Left hindlimb (tissue), 1 donor: ENCODE measurements around the gene RPS23.
"Not testable (repeated sequence)": the region's sequence is repeated elsewhere in the genome, so short reads cannot be mapped to it uniquely, and the experiment has no call there.

Experiments
- DNase-seq: peaks from one replicate; pipeline ENCODE4 v3.0.0-alpha.2; 2018

RPS23 gene

GRCh38 chr5:82287625-82288024, 9.5 kb upstream of the RPS23 start:
- no peak for DNase-seq

GRCh38 chr5:82285206-82285605, 7.1 kb upstream of the RPS23 start:
- no peak for DNase-seq

GRCh38 chr5:82283893-82284292, 5.7 kb upstream of the RPS23 start:
- DNase-seq = no peak

GRCh38 chr5:82278711-82279370, 687 bp upstream of the RPS23 start:
- no peak for DNase-seq

GRCh38 chr5:82277613-82277986, 554 bp downstream of the RPS23 start:
- no peak for DNase-seq

- no peak for DNase-seq
Measured at GRCh38 chr5:82276800-82277612, 1.1 kb downstream of the RPS23 start.

GRCh38 chr5:82275216-82275664, 2.9 kb downstream of the RPS23 start:
- DNase-seq = no peak

- DNase-seq = no peak
Measured at GRCh38 chr5:82274343-82275211, 3.6 kb downstream of the RPS23 start.

GRCh38 chr5:82273426-82273825, 4.7 kb downstream of the RPS23 start:
- DNase-seq = not testable (repeated sequence)

- not testable (repeated sequence) for DNase-seq
Measured at GRCh38 chr5:82272571-82273356, 5.4 kb downstream of the RPS23 start.

- DNase-seq = not testable (repeated sequence)
Measured at GRCh38 chr5:82269363-82269762, 8.8 kb downstream of the RPS23 start.

- not testable (repeated sequence) for DNase-seq
Measured at GRCh38 chr5:82267297-82267933, 10.7 kb downstream of the RPS23 start.

- DNase-seq = no peak
Measured at GRCh38 chr5:82265047-82265446, 13.1 kb downstream of the RPS23 start.

GRCh38 chr5:82259172-82259800, 18.9 kb downstream of the RPS23 start:
- no peak for DNase-seq

GRCh38 chr5:82257729-82258128, 20.4 kb downstream of the RPS23 start:
- no peak for DNase-seq

GRCh38 chr5:82257247-82257646, 20.9 kb downstream of the RPS23 start:
- DNase-seq = no peak

- no peak for DNase-seq
Measured at GRCh38 chr5:82255844-82256243, 22.3 kb downstream of the RPS23 start.

- no peak for DNase-seq
Measured at GRCh38 chr5:82252744-82253143, 25.4 kb downstream of the RPS23 start.

GRCh38 chr5:82246960-82247574, 31.1 kb downstream of the RPS23 start:
- no peak for DNase-seq

- DNase-seq = no peak
Measured at GRCh38 chr5:82244854-82245635, 33.1 kb downstream of the RPS23 start.
